H1 (cell line): ENCODE data around the gene PPP2R2D. TPM values are rescaled to one million over a fixed set of nuclear protein-coding genes. Genes with fewer than 3 reads are reported as not detected.

ENCODE experiments used
- CTCF ChIA-PET: fragments of 300-600 bp; sonication (Branson Sonifier 250); formaldehyde crosslinking; loops from one replicate; lab custom pipeline; 2021; ENCODE audit not compliant: partially characterized antibody; lab: Charles Lee
- POLR2A ChIA-PET: fragments of 300-600 bp; sonication (Branson Sonifier 250); formaldehyde crosslinking; loops from one replicate; lab custom pipeline; 2021; ENCODE audit warnings: inconsistent platforms; ENCODE audit not compliant: partially characterized antibody; lab: Charles Lee
- DNase-seq, 2 experiments: peaks; one replicate each; pipeline versions ENCODE4 v3.0.0 to v3.0.0-alpha.2; 2010 to 2022; ENCODE audit warnings: low spot score in 2 of 2, low read depth in 1 of 2, mixed read lengths in 1 of 2
- FAIRE-seq: peaks from 2 replicates; lab custom pipeline; 2011; peaks lifted over from hg19 to GRCh38; lab: Jason Lieb, UNC
- H2AFZ ChIP-seq: 2 replicates; pipeline ENCODE4 v1.8.1; 2012; ENCODE audit warnings: low read length, inconsistent platforms
- H2AK5ac ChIP-seq: 2 replicates; pipeline ENCODE4 v1.6.1; 2013; ENCODE audit warnings: low read depth, low read length
- H2BK120ac ChIP-seq: replicated peaks from 2 replicates; pipeline ENCODE3; 2013; ENCODE audit warnings: low read depth, low read length, inconsistent platforms
- H2BK12ac ChIP-seq: 2 replicates; pipeline ENCODE4 v1.6.1; 2013; ENCODE audit warnings: low read depth, low read length
- H2BK15ac ChIP-seq: 2 replicates; pipeline ENCODE4 v1.6.1; 2013; ENCODE audit warnings: low read length
- H2BK20ac ChIP-seq: 2 replicates; pipeline ENCODE4 v1.6.1; 2013; ENCODE audit warnings: low read length
- H2BK5ac ChIP-seq: 2 replicates; pipeline ENCODE4 v1.6.1; 2013; ENCODE audit warnings: low read depth, low read length
- H3K14ac ChIP-seq: 2 replicates; pipeline ENCODE4 v1.6.1; 2013; ENCODE audit warnings: inconsistent platforms; ENCODE audit not compliant: insufficient read length
- H3K18ac ChIP-seq: 2 replicates; pipeline ENCODE4 v1.6.1; 2013; ENCODE audit warnings: low read length; ENCODE audit errors: extremely low read depth
- H3K23ac ChIP-seq: 2 replicates; pipeline ENCODE4 v1.6.1; 2013; ENCODE audit warnings: inconsistent platforms; ENCODE audit not compliant: insufficient read length
- H3K23me2 ChIP-seq: 2 replicates; pipeline ENCODE4 v1.6.1; 2013; ENCODE audit warnings: low read depth, low read length
- H3K27ac ChIP-seq: 2 replicates; pipeline ENCODE4 v1.6.1; 2011; ENCODE audit warnings: low read depth, low read length, inconsistent platforms
- H3K27me3 ChIP-seq, 4 experiments: replicated peaks in 1 of 4; 1 replicate in 1 of 4; 2 replicates in 3 of 4; pipeline versions ENCODE4 v1.6.1 to v1.8.1; 2011 to 2013; ENCODE audit warnings: low read length in 3 of 4, mild to moderate bottlenecking in 3 of 4, inconsistent platforms in 2 of 4, mixed read lengths in 2 of 4, moderate library complexity in 1 of 4; ENCODE audit not compliant: control insufficient read depth in 3 of 4, insufficient read depth in 3 of 4; ENCODE audit errors: extremely low read depth in 1 of 4
- H3K36me3 ChIP-seq, 4 experiments: 2 replicates each; pipeline versions ENCODE4 v1.6.1 to v1.8.1; 2011 to 2013; ENCODE audit warnings: mild to moderate bottlenecking in 4 of 4, low read length in 3 of 4, moderate library complexity in 2 of 4, control low read depth in 1 of 4, inconsistent platforms in 1 of 4; ENCODE audit not compliant: insufficient read depth in 4 of 4, control insufficient read depth in 2 of 4
- H3K4ac ChIP-seq: replicated peaks from 2 replicates; pipeline ENCODE3; 2013; ENCODE audit warnings: low read length, low read depth, mixed read lengths, inconsistent platforms; ENCODE audit not compliant: insufficient read length
- H3K4me1 ChIP-seq, 4 experiments: replicated peaks in 1 of 4; 1 replicate in 1 of 4; 2 replicates in 3 of 4; pipeline versions ENCODE4 v1.6.1 to v1.8.1; 2011 to 2013; ENCODE audit warnings: low read length in 3 of 4, inconsistent platforms in 2 of 4, mixed read lengths in 1 of 4; ENCODE audit not compliant: insufficient read depth in 4 of 4, control insufficient read depth in 3 of 4
- H3K4me2 ChIP-seq, 2 experiments: 2 replicates each; pipeline versions ENCODE4 v1.6.1 to v1.8.1; 2011 to 2013; ENCODE audit warnings: low read depth in 2 of 2, low read length in 2 of 2, control low read depth in 1 of 2, inconsistent platforms in 1 of 2, mild to moderate bottlenecking in 1 of 2; ENCODE audit not compliant: insufficient read depth in 1 of 2
- H3K4me3 ChIP-seq, 4 experiments: fragments of 200-600, 300-600 bp in 1 of 4; sonication (generic), shearing (Covaris generic), sonication (Bioruptor Twin) in 1 of 4; 2 replicates each; pipeline versions ENCODE4 v1.5.1 to v1.8.1; 2011 to 2016; ENCODE audit warnings: low read length in 4 of 4, low read depth in 3 of 4, control low read depth in 2 of 4, inconsistent platforms in 2 of 4, mild to moderate bottlenecking in 2 of 4, mixed read lengths in 1 of 4, moderate library complexity in 1 of 4; ENCODE audit not compliant: insufficient read depth in 2 of 4; ENCODE audit errors: extremely low read depth in 1 of 4
- H3K56ac ChIP-seq: replicated peaks from 2 replicates; pipeline ENCODE3; 2013; ENCODE audit warnings: low read depth, mild to moderate bottlenecking, mixed read lengths, low read length, inconsistent platforms; ENCODE audit not compliant: insufficient read length
- H3K79me1 ChIP-seq: 2 replicates; pipeline ENCODE4 v1.6.1; 2013; ENCODE audit warnings: low read depth, low read length, control low read depth
- H3K79me2 ChIP-seq, 2 experiments: 2 replicates each; pipeline versions ENCODE4 v1.6.1 to v1.8.1; 2012 to 2013; ENCODE audit warnings: low read length in 2 of 2, mild to moderate bottlenecking in 2 of 2, inconsistent platforms in 1 of 2; ENCODE audit not compliant: insufficient read depth in 2 of 2, control insufficient read depth in 1 of 2
- H3K9ac ChIP-seq, 4 experiments: replicated peaks in 1 of 4; 1 replicate in 1 of 4; 2 replicates in 3 of 4; pipeline versions ENCODE4 v1.6.1 to v1.8.1; 2011 to 2013; ENCODE audit warnings: low read depth in 3 of 4, low read length in 3 of 4, control low read depth in 2 of 4, mild to moderate bottlenecking in 2 of 4, moderate library complexity in 2 of 4, inconsistent platforms in 1 of 4; ENCODE audit errors: extremely low read depth in 1 of 4
- H3K9me3 ChIP-seq, 2 experiments: 2 replicates each; pipeline versions ENCODE4 v1.6.1 to v1.8.1; 2012 to 2013; ENCODE audit warnings: mild to moderate bottlenecking in 2 of 2, moderate library complexity in 2 of 2, control low read depth in 1 of 2, inconsistent platforms in 1 of 2, low read depth in 1 of 2, low read length in 1 of 2, mixed read lengths in 1 of 2; ENCODE audit not compliant: insufficient read depth in 2 of 2
- H4K20me1 ChIP-seq, 2 experiments: replicated peaks in 1 of 2; 2 replicates each; pipeline versions ENCODE3 to v1.8.1; 2011 to 2013; ENCODE audit warnings: inconsistent platforms in 2 of 2, low read length in 2 of 2, mild to moderate bottlenecking in 1 of 2; ENCODE audit not compliant: insufficient read depth in 2 of 2, control insufficient read depth in 1 of 2
- H4K5ac ChIP-seq: 2 replicates; pipeline ENCODE4 v1.6.1; 2013; ENCODE audit warnings: low read length, low read depth, mixed read lengths, inconsistent platforms; ENCODE audit not compliant: insufficient read length
- H4K8ac ChIP-seq: 2 replicates; pipeline ENCODE4 v1.8.0; 2013; ENCODE audit warnings: mild to moderate bottlenecking, moderate library complexity, low read length, inconsistent platforms; ENCODE audit not compliant: insufficient read depth; ENCODE audit errors: extremely low read depth
- H4K91ac ChIP-seq: replicated peaks from 2 replicates; pipeline ENCODE3; 2013; ENCODE audit warnings: low read length, mixed read lengths, inconsistent platforms; ENCODE audit not compliant: insufficient read length
- ATF2 ChIP-seq: IDR thresholded peaks from 2 replicates; pipeline ENCODE4 v1.6.1; 2012; ENCODE audit warnings: low read length, inconsistent platforms
- CHD1 ChIP-seq: IDR thresholded peaks from 2 replicates; pipeline ENCODE4 v1.6.1; 2012; ENCODE audit warnings: low read depth, low read length, improper control_type of control experiment
- HDAC6 ChIP-seq: IDR thresholded peaks from one replicate; pipeline ENCODE4 v1.7.1; 2012; ENCODE audit warnings: low read depth, mild to moderate bottlenecking, inconsistent platforms, low read length, moderate library complexity
- MAFK ChIP-seq: IDR thresholded peaks from 2 replicates; pipeline ENCODE4 v1.6.1; 2012; ENCODE audit warnings: low read depth, mild to moderate bottlenecking, improper control_type of control experiment, low read length
- POU5F1 ChIP-seq: IDR thresholded peaks from 2 replicates; pipeline ENCODE4 v1.6.1; 2011; ENCODE audit warnings: low read depth, mild to moderate bottlenecking, low read length, moderate library complexity
- RFX5 ChIP-seq: IDR thresholded peaks from 2 replicates; pipeline ENCODE4 v1.6.1; 2011; ENCODE audit warnings: low read depth, low read length, improper control_type of control experiment, borderline replicate concordance
- RXRA ChIP-seq: IDR thresholded peaks from 2 replicates; pipeline ENCODE4 v1.6.1; 2011; ENCODE audit warnings: low read depth, mild to moderate bottlenecking, low read length, moderate library complexity; ENCODE audit not compliant: insufficient read depth
- SIX5 ChIP-seq: IDR thresholded peaks from 2 replicates; pipeline ENCODE4 v1.6.1; 2011; ENCODE audit warnings: mild to moderate bottlenecking, low read depth, low read length
- SP1 ChIP-seq: IDR thresholded peaks from 2 replicates; pipeline ENCODE4 v1.6.1; 2011; ENCODE audit warnings: low read depth, low read length
- YY1 ChIP-seq: IDR thresholded peaks from 2 replicates; pipeline ENCODE4 v1.6.1; 2011; ENCODE audit warnings: low read depth, mild to moderate bottlenecking, low read length
- WGBS, 2 experiments: shearing (Covaris generic) in 1 of 2; methylation state at CpG; one replicate each; pipeline versions ENCODE4 v1.1.6 to v1.1.7; 2013 to 2015; ENCODE audit warnings: low lambda C conversion rate in 2 of 2, mixed read lengths in 2 of 2, inconsistent platforms in 1 of 2, low coverage in 1 of 2, missing lambda C conversion rate in 1 of 2; ENCODE audit not compliant: insufficient replicate concordance in 2 of 2, insufficient coverage in 1 of 2, insufficient read length in 1 of 2; ENCODE audit errors: extremely low coverage in 1 of 2, missing lambda C conversion rate in 1 of 2; 5-methylcytosine and 5-hydroxymethylcytosine counted together
- polyA plus RNA-seq, 7 experiments: library from polyadenylated mRNA; depleted of rRNA in 3 of 7; stranded (reverse) in 5 of 7; unstranded in 2 of 7; fragments of >200 nt in 5 of 7; fragments of 200-250 nt in 2 of 7; gene quantifications; 1 replicate in 5 of 7; 2 replicates in 1 of 7; 4 replicates in 1 of 7; pipeline versions ENCODE4 v1.2.1 to v1.2.3, GENCODE V29; 2011 to 2013; ENCODE audit warnings: missing spikeins in 2 of 7, mixed read lengths in 2 of 7
- total RNA-seq: library from RNA; stranded (reverse); fragmentation: NEBNext Ultra II Directional; extraction: Animal tissue kit (Norgen Biotek cat#: 25700); gene quantifications from 2 replicates; pipeline ENCODE4 v1.2.1, GENCODE V29; 2021

Gene PPP2R2D
- total and polyA plus RNA-seq, 2 of the 8 experiments (the other 6 are each of a cell fraction or from before 2014, with no cell fraction given): 25.4 to 32.8 TPM

DNA sequence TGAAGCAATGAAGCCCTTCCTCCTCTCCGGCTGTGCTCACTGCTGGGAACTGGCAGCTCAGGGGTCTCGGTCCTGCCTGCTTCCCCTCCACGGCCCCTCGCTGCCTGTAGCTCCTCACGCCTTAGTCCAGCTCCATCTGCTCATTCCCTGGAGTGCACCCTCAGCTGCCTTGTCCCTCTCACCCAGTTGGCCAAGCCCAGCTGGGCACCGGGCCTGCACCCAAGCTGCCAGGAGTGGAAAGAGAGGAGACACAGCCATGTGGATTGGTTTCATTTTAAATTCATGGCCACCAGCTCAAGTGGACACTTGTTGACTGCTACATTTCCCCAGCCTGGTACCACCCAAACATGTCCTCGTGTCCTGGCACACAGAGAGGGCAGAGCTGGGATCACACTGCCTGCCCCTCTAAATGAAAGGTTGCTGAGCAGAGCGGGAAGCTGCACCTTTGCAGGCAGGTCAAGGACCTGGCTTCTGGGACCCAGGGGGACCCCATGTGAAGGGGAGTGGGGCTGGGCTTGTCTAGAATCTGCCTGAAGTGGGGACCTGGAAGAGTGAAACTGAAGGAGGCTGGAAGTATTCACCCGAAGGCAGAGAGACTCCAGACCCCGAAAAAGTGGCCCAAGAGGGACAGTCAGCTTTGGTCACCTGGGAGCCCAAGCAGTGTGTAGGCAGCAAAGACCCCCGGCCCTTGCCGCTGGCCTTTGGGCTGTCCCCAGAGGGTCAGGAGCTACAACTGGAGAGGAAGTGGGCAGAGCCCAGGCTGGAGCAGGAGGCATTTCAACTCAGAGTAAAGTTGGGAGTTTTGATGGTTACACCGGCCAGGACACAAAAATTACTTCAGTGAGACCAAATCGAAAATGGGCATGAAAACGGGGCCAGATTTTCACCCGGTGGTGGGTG is 95.9 kb downstream of the PPP2R2D start:
- Histone ChIP-seq H4K8ac (no peak overlapping the region), H3K27ac (no peak overlapping the region), H3K14ac (no peak overlapping the region), H3K79me1 (no peaks in the 10 kb centered on the region), H4K20me1 (no peaks in the 10 kb centered on the region), H3K4me2 (no peak overlapping the region), H2BK120ac (no peak overlapping the region), H2BK15ac (peak overlapping the region; percentile 99; the same call in 1 of the 2 replicates), H3K56ac (no peak overlapping the region), H3K79me2 (no peaks in the 10 kb centered on the region), H3K36me3 (no peaks in the 10 kb centered on the region), H3K23ac (no peak overlapping the region), H3K4ac (no peak overlapping the region), H2AK5ac (0 out of 2 replicates have a peak overlapping the region, but pooled peaks have one; percentile 15), H3K27me3 (no peaks in the 10 kb centered on the region), H3K4me3 (no peak overlapping the region), H2BK5ac (no peak overlapping the region; the same call in 1 of the 2 replicates), H4K5ac (no peak overlapping the region), H2AFZ (no peak overlapping the region), H3K23me2 (no peaks in the 10 kb centered on the region), H3K9me3 (no peaks in the 10 kb centered on the region), H3K9ac (no peak overlapping the region), H3K4me1 (peaks cover 6 to 17% (median 10%) of the 10 kb centered on the region in 4 experiments; a peak in 5 of 7 replicates), H2BK12ac (peak overlapping the region; percentile 94), H2BK20ac (0 out of 2 replicates have a peak overlapping the region, but pooled peaks have one; percentile 32), H3K18ac (peak overlapping the region; percentile 5; the same call in 1 of the 2 replicates), H4K91ac (peak overlapping the region; percentile 4)
- FAIRE-seq (no peak), DNase-seq (no peak)
- POLR2A ChIA-PET: interaction anchor here (1.3 to 1.6 kb wide), 2 partner anchors 15 to 26 kb away, joined by 3 to 5 read pairs; partner anchors contain the start of gene BNIP3
- 86% methylated on average over 16 of the region's 16 CpGs; no CpG with 5 or more reads in 1 of the 2 experiments for WGBS, 2 experiments
- CTCF ChIA-PET: interaction anchor here (1.0 to 7.7 kb wide), 6 partner anchors 10 to 146 kb away, joined by 3 to 86 read pairs (median 4); no protein-coding TSS in a partner anchor
- TF ChIP-seq SIX5 (no peak), YY1 (no peak), SP1 (no peak), RXRA (no peak), POU5F1 (no peak), CHD1 (no peak), RFX5 (no peak), ATF2 (no peak), MAFK (no peak), HDAC6 (no peak)
